ENCODE results near the gene LAMC3.

DNA sequence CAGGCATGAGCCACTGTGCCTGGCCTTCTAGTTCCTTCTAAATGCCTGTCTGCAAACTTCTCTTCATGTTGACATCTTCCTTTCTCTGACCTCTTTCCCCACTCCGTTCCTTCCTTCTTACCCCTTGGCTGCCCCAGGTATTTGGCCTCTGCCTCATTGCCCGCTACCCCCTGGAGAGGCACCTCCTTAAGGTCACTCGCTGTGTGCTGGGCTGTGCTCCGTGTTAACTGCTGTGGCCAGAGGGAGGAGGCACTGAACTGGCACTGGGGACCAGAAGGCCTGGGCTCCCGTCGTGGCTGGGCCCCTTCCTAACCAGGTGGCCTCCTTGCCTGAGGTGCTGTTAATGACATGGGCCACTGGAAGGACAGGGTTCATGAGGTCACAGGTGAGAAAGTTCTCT, 39.4 kb downstream of the LAMC3 start:
- TF ChIP-seq CTCF (IDR thresholded peaks at IDR 0.05) (no peak), ZFX (IDR thresholded peaks at IDR 0.05; ENCODE audit: borderline replicate concordance) (no peak)
